ENCODE data around the gene UCN.

UCN gene

DNA sequence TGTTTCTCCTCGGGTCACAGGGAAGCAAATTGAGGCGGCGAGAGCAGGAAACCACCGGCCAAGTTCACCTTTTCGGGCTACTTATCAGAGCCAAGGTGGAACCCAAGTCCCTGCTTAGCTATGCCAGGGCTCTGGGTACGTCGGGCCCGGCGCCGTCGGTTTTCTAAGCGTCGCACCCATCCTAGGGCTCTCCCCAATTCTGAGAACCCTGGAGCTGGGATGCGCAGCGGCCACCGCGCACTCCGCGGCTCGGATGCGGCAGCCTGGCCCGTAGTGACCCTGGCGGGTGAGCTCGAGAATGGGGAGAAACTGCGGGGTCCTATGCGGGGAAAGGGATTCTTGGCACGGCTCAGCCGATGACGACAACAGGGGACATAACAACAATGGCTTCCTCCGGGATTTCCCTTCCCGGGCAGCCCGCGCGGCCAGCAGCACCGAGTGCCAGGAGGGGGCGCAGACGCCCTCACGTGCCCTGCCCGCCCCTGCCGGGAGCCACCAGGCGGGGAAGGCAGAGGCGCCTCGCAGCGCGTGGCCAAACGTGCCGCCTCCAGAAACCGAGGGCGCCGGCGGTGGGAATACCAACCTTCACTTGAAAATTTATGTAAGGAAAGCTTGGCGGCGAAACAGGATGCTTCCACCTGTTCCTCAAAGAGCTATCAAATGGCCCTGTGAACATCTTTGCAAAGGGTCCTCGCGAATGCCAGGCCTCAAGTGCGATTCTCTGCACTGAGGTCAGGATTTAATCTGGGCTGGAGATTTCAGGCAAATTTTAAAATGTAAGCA lies 43.3 kb downstream of the UCN start:
- DNase-seq (ENCODE audit: low read depth) = peak; percentile 27
- H3K4me3 ChIP-seq (ENCODE audit: low read depth, low read length) = no peak overlapping the region
- TF ChIP-seq, protein P1, sequence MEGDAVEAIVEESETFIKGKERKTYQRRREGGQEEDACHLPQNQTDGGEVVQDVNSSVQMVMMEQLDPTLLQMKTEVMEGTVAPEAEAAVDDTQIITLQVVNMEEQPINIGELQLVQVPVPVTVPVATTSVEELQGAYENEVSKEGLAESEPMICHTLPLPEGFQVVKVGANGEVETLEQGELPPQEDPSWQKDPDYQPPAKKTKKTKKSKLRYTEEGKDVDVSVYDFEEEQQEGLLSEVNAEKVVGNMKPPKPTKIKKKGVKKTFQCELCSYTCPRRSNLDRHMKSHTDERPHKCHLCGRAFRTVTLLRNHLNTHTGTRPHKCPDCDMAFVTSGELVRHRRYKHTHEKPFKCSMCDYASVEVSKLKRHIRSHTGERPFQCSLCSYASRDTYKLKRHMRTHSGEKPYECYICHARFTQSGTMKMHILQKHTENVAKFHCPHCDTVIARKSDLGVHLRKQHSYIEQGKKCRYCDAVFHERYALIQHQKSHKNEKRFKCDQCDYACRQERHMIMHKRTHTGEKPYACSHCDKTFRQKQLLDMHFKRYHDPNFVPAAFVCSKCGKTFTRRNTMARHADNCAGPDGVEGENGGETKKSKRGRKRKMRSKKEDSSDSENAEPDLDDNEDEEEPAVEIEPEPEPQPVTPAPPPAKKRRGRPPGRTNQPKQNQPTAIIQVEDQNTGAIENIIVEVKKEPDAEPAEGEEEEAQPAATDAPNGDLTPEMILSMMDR (conservative IDR thresholded peaks at IDR 0.05; ENCODE audit: low read depth, low read length) = peak; percentile 21

DNA sequence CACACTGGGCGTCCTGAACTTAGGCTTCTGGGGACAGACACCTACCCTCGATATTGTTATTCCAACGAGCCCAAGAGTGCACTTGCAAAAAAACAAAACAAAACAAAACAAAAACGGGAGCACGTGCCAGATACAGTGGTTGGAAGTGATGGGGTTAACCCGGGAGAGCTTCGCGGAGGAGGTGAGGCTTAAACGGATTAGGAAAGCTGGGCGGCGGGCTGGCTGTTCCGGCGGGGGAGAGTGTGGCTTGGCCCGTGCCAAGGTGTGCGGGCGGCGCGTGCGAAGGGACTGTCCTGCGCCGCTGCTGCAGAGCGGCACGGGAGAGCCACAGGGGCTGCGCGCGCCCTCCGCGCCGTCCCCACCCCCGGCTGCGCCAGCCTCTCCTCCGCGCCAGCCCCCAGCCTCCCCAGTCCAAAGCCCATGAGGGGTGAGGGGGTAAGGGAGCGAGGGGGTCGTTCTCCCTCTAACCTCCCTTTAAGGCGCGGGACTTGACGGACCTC lies 43.9 kb downstream of the UCN start:
- no peak overlapping the region for H3K4me3 ChIP-seq (ENCODE audit: low read depth, low read length)
- no peak for DNase-seq (ENCODE audit: low read depth)
- TF ChIP-seq, protein P1 (conservative IDR thresholded peaks at IDR 0.05; ENCODE audit: low read depth, low read length) = no peak

- no peak for DNase-seq (ENCODE audit: low read depth)
- TF ChIP-seq, protein P1 (conservative IDR thresholded peaks at IDR 0.05; ENCODE audit: low read depth, low read length) = no peak
- H3K4me3 ChIP-seq (ENCODE audit: low read depth, low read length) = peak overlapping the region; percentile 7
Observed at GRCh38 chr2:27263287-27264252, 44.7 kb downstream of the UCN start.

DNA sequence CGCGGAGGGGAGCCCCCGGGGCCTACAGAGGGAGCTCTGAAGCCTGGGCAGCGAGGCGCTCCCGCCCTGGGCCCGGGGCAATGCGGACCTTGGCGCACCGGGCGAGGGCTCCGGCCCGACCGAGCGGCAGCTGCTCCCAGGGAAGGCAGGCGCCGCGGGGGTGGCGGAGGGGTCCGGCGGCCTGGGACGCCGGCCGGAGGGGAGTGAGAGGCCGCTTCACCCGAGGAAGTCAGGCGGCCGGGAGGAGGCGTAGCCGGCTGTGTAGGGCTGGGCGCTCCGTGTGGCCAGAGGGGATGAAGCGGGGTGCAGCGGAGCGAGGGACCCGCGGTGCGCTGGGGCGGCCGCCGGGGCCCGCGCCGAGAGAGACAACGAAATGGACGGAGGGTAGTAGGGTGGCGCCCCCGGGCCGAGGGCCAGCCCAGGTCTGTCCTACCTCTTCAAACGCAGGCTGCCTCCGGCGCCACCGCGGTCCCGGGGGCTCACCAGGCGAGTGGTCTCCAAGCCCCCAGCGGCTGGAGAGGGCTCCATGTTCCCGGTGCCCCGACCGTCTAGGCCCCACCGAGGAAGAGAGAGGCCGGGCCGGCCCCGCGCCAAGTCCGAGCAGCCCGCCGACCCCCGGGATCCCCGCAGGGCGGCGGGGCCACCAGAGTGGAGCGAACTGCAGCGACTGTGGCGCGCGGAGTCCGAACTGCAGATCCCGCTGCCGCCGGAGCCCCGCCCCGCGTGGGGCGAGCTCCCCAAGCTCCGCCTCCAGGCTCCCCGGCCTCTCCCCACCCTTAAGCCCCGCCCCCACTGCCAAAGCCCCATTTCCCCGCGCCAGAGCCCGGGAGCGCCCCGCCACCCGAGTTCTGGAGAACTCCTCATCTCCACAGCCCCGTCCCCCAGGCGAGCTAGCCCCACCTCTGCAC lies 45.6 kb downstream of the UCN start, which contains the start of gene SLC30A3:
Gene SLC30A3 (minus strand): TSS at position 669 of the 908 bp plus-strand sequence. CDS start 141 bp downstream, at position 528.
- TF ChIP-seq, protein P1 (conservative IDR thresholded peaks at IDR 0.05; ENCODE audit: low read depth, low read length) = no peak
- DNase-seq (ENCODE audit: low read depth) = no peak
- peak within 1 kb of the TSS; percentile 7 for H3K4me3 ChIP-seq (ENCODE audit: low read depth, low read length)

DNA sequence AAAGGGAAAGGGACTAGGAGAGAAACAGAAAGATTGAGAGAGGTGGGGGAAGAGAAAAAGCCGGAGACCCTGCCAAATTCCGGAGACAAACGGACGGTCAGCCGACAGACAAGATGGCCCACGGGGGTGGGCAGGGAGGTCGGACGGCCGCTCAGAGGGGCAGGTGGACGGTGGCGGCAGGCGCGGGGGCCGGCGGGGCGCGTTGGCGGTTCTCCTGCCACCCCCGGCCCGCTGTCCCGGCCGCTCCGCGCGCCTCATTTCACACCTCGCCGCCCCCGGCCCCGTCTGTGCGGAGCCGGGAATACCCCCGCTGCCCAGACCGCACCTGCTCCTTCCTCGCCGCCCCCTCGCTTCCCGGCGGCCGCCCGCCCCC lies 46.3 kb downstream of the UCN start:
- TF ChIP-seq, protein P1 (conservative IDR thresholded peaks at IDR 0.05; ENCODE audit: low read depth, low read length) = no peak
- DNase-seq (ENCODE audit: low read depth) = no peak
- no peak overlapping the region for H3K4me3 ChIP-seq (ENCODE audit: low read depth, low read length)

GRCh38 chr2:27261241-27261925 lies 46.9 kb downstream of the UCN start:
- no peak for DNase-seq (ENCODE audit: low read depth)
- H3K4me3 ChIP-seq (ENCODE audit: low read depth, low read length) = no peak overlapping the region
- TF ChIP-seq, protein P1 (conservative IDR thresholded peaks at IDR 0.05; ENCODE audit: low read depth, low read length) = no peak
